Calu3 (cell line): ENCODE results near the gene CLCA1. TPM values are rescaled to one million over a fixed set of nuclear protein-coding genes. Genes with fewer than 3 reads are reported as not detected.

ENCODE experiments used
- BruUV-seq: library from RNA; stranded (reverse); fragments of 400-500 nt; replicated peaks from 2 replicates; lab custom pipeline; 2021; lab: Mats Ljungman, UMichigan
- CTCF ChIA-PET: fragments of 300-600 bp; sonication (Branson Sonifier 250); formaldehyde crosslinking; loops from one replicate; lab custom pipeline; 2022; ENCODE audit warnings: antibody characterized with exemption; lab: Charles Lee
- DNase-seq: peaks from one replicate; pipeline ENCODE4 v3.0.0; 2022
- H3K27ac Mint-ChIP-seq: one replicate; pipeline ENCODE4 v1.8.0; 2022; ENCODE audit warnings: mixed read lengths; ENCODE audit not compliant: unreplicated experiment
- H3K27me3 Mint-ChIP-seq: one replicate; pipeline ENCODE4 v1.8.0; 2022; ENCODE audit warnings: mixed read lengths; ENCODE audit not compliant: unreplicated experiment
- H3K36me3 Mint-ChIP-seq: one replicate; pipeline ENCODE4 v1.8.0; 2022; ENCODE audit warnings: mild to moderate bottlenecking, moderate library complexity, mixed read lengths; ENCODE audit not compliant: insufficient read depth, unreplicated experiment
- H3K4me1 Mint-ChIP-seq: one replicate; pipeline ENCODE4 v1.8.0; 2022; ENCODE audit warnings: mild to moderate bottlenecking, low read depth, mixed read lengths; ENCODE audit not compliant: unreplicated experiment
- H3K4me3 Mint-ChIP-seq: one replicate; pipeline ENCODE4 v1.8.0; 2022; ENCODE audit warnings: mild to moderate bottlenecking, low read depth, moderate library complexity, mixed read lengths; ENCODE audit not compliant: unreplicated experiment
- H3K9me3 Mint-ChIP-seq: one replicate; pipeline ENCODE4 v1.8.0; 2022; ENCODE audit warnings: low read depth, mixed read lengths; ENCODE audit not compliant: unreplicated experiment
- intact Hi-C: fragments of 100-400 bp; cut with micrococcal nuclease; formaldehyde crosslinking; loops from one replicate; pipeline ENCODE4 v1.10.0; 2022; ENCODE audit not compliant: unreplicated experiment
- total RNA-seq: library from RNA; stranded (reverse); gene quantifications from 2 replicates; pipeline ENCODE4 v1.2.3, GENCODE V29; 2022
- TF ChIP-seq, protein P1 (sequence below): fragments of 200-600 bp; IDR thresholded peaks from one replicate; pipeline ENCODE4 v1.8.0; 2022; ENCODE audit warnings: antibody characterized with exemption; ENCODE audit not compliant: unreplicated experiment

Gene CLCA1
- total RNA-seq, 1 experiment from 2014 or later, result not detected

DNA sequence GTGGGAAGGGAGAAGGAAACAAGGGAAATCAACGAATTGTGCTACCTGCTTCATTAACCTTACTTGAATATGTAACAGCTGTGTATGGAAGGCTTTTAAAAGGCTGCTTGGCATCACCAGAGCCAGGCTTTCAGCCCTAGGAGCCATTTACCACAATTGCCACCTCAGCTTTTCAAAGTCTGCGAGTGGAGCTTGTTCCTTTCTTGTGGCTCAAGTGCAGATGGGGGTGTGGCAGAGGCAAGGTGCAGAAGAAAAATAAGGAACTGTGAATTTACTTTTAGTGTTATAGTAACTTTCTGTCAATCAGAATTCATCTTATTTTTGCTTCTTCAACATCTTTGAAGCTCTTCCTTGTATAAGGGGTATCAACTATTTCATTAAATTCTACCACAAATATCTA, 27.1 kb upstream of the CLCA1 start:
- no TSS peak for BruUV-seq
- TF ChIP-seq, protein P1, sequence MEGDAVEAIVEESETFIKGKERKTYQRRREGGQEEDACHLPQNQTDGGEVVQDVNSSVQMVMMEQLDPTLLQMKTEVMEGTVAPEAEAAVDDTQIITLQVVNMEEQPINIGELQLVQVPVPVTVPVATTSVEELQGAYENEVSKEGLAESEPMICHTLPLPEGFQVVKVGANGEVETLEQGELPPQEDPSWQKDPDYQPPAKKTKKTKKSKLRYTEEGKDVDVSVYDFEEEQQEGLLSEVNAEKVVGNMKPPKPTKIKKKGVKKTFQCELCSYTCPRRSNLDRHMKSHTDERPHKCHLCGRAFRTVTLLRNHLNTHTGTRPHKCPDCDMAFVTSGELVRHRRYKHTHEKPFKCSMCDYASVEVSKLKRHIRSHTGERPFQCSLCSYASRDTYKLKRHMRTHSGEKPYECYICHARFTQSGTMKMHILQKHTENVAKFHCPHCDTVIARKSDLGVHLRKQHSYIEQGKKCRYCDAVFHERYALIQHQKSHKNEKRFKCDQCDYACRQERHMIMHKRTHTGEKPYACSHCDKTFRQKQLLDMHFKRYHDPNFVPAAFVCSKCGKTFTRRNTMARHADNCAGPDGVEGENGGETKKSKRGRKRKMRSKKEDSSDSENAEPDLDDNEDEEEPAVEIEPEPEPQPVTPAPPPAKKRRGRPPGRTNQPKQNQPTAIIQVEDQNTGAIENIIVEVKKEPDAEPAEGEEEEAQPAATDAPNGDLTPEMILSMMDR, result no peak
- Mint-ChIP-seq H3K27me3 (peaks cover 29% of the 10 kb centered on the region), H3K9me3 (no peaks in the 10 kb centered on the region), H3K27ac (no peak overlapping the region), H3K4me3 (no peak overlapping the region), H3K36me3 (no peaks in the 10 kb centered on the region), H3K4me1 (no peaks in the 10 kb centered on the region)
- CTCF ChIA-PET, result no interaction called here
- no peak for DNase-seq
- intact Hi-C loops, result no loop called here

- H3K9me3 Mint-ChIP-seq, result no peaks in the 10 kb centered on the region
- H3K27ac Mint-ChIP-seq, result no peak overlapping the region
- H3K4me3 Mint-ChIP-seq, result no peak overlapping the region
- intact Hi-C loops, result no loop called here
- BruUV-seq, result no TSS peak
- peaks cover 25% of the 10 kb centered on the region for H3K27me3 Mint-ChIP-seq
- no peaks in the 10 kb centered on the region for H3K36me3 Mint-ChIP-seq
- CTCF ChIA-PET, result no interaction called here
- TF ChIP-seq, protein P1, result no peak
- no peak for DNase-seq
- no peaks in the 10 kb centered on the region for H3K4me1 Mint-ChIP-seq
Observed at GRCh38 chr1:86441997-86442396, 26.7 kb upstream of the CLCA1 start.

- DNase-seq, result no peak
- no peaks in the 10 kb centered on the region for H3K36me3 Mint-ChIP-seq
- no peak overlapping the region for H3K27ac Mint-ChIP-seq
- CTCF ChIA-PET, result interaction anchor here (0.6 kb wide), 1 partner anchor 232 kb away, joined by 7 read pairs; no protein-coding TSS in a partner anchor
- no peaks in the 10 kb centered on the region for H3K4me1 Mint-ChIP-seq
- no peaks in the 10 kb centered on the region for H3K27me3 Mint-ChIP-seq
- no TSS peak for BruUV-seq
- TF ChIP-seq, protein P1, result no peak
- intact Hi-C loops, result no loop called here
- H3K4me3 Mint-ChIP-seq, result no peak overlapping the region
- H3K9me3 Mint-ChIP-seq, result no peaks in the 10 kb centered on the region
Observed at GRCh38 chr1:86445919-86446318, 22.8 kb upstream of the CLCA1 start.

DNA sequence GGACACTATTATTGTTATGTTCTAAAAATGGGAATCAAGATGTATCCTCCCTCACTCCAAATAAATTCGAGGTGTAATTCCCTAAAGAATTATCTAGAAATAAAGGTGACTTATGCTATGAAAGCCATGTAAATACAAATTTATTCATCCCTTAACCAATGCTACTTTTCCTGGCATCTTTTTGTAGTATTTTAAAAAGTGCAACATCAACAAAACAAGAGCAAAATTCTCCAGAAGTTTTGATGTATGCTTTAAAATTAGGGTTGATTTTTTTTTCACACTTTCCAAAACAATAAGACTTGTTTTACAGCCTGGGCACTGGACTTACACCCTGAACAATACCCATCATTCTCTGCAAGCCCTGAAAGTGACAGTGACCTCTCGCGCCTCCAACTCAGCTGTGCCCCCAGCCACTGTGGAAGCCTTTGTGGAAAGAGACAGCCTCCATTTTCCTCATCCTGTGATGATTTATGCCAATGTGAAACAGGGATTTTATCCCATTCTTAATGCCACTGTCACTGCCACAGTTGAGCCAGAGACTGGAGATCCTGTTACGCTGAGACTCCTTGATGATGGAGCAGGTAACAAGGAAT, 21.4 kb upstream of the CLCA1 start:
- Mint-ChIP-seq H3K4me1 (no peaks in the 10 kb centered on the region), H3K4me3 (no peak overlapping the region), H3K27me3 (no peaks in the 10 kb centered on the region), H3K9me3 (no peaks in the 10 kb centered on the region), H3K27ac (no peak overlapping the region), H3K36me3 (no peaks in the 10 kb centered on the region)
- intact Hi-C loops, result no loop called here
- TF ChIP-seq, protein P1, result no peak
- DNase-seq, result no peak
- CTCF ChIA-PET, result no interaction called here
- no TSS peak for BruUV-seq
